GM12891 (cell line): ENCODE data around the gene TSHZ3.

Experiments used
- PAX5 ChIP-seq: IDR thresholded peaks from 2 replicates; pipeline ENCODE4 v1.6.1; 2011; ENCODE audit warnings: low read length, moderate library complexity, mild to moderate bottlenecking; ENCODE audit not compliant: insufficient read depth, severe bottlenecking
- POLR2A ChIP-seq: IDR thresholded peaks from 2 replicates; pipeline ENCODE4 v1.6.1; 2011; ENCODE audit warnings: low read depth, low read length, control low read depth

DNA sequence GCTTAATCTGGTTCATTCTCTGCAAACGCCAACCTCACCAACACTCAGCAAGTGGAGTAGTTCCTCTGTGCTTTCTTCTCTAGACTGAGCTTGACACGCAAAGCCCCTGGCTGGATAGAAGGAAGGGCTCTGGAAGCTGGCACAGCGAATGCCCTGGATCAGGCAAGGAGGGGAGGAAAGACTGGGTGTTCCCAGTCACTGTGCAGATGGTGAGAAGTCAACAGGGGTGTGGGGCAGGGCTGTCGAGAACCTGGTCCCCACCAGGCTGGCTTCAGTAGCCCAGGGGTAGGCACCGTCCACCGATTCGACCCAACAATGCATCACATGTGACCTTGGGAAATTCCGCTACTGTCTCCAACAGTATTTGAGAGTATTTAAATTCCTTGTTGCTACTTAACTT is 65.5 kb downstream of the TSHZ3 start:
- TF ChIP-seq POLR2A (no peak), PAX5 (no peak)
